GM12878 (cell line): ENCODE data around the gene BLOC1S5. TPM values are rescaled to one million over a fixed set of nuclear protein-coding genes. Genes with fewer than 3 reads are reported as not detected.

ENCODE experiments used
- ATAC-seq: fragments of 200-7000 bp; cut with Tn5 transposase; 3 replicates; pipeline ENCODE4 v1.9.1; 2020; ENCODE audit warnings: mild to moderate bottlenecking, moderate library complexity
- BruUV-seq: library from RNA; stranded (reverse); fragments of 400-500 nt; replicated peaks from 2 replicates; lab custom pipeline; 2021; lab: Mats Ljungman, UMichigan
- CTCF ChIA-PET: fragments of 300-600 bp; sonication (Branson Sonifier 250); formaldehyde crosslinking; extraction: SDS; loops from one replicate; lab custom pipeline; 2021; ENCODE audit warnings: inconsistent platforms; lab: Yijun Ruan, JAX
- POLR2A ChIA-PET: fragments of 350-600 bp; formaldehyde crosslinking; extraction: SDS; loops from one replicate; lab custom pipeline; 2021; ENCODE audit warnings: inconsistent platforms; lab: Charles Lee
- RAD21 ChIA-PET: fragments of 300-600 bp; sonication (Branson Sonifier 250); formaldehyde crosslinking; loops from one replicate; lab custom pipeline; 2023; ENCODE audit warnings: antibody characterized with exemption; ENCODE audit not compliant: unreplicated experiment; lab: Charles Lee
- SMC1A ChIA-PET: fragments of 300-600 bp; sonication (Branson Sonifier 250); formaldehyde crosslinking; loops from one replicate; lab custom pipeline; 2023; ENCODE audit not compliant: unreplicated experiment, uncharacterized antibody; lab: Charles Lee
- DNase-seq: peaks from one replicate; pipeline ENCODE4 v3.0.0-alpha.2; 2011; ENCODE audit warnings: low read depth, low spot score
- FAIRE-seq: peaks from 3 replicates; lab custom pipeline; 2011; peaks lifted over from hg19 to GRCh38; lab: Jason Lieb, UNC
- H2AFZ ChIP-seq: 2 replicates; pipeline ENCODE4 v1.6.0; 2011; ENCODE audit warnings: low read depth, low read length, control low read depth; ENCODE audit not compliant: control insufficient read depth
- H3K27ac ChIP-seq: 2 replicates; pipeline ENCODE4 v1.5.1; 2011; ENCODE audit warnings: control low read depth; ENCODE audit not compliant: control insufficient read depth, insufficient read depth
- H3K27me3 ChIP-seq, 2 experiments: replicated peaks in 1 of 2; 2 replicates each; pipeline versions ENCODE4 v1.6.0 to v1.6.1; 2011; ENCODE audit warnings: low read length in 1 of 2; ENCODE audit not compliant: control insufficient read depth in 2 of 2, insufficient read depth in 2 of 2
- H3K36me3 ChIP-seq, 2 experiments: 2 replicates each; pipeline ENCODE4 v1.5.1; 2011; ENCODE audit warnings: low read length in 1 of 2; ENCODE audit not compliant: control insufficient read depth in 2 of 2, insufficient read depth in 2 of 2
- H3K4me1 ChIP-seq: 2 replicates; pipeline ENCODE4 v1.6.1; 2011; ENCODE audit warnings: mild to moderate bottlenecking, low read length, moderate library complexity, mixed read lengths; ENCODE audit not compliant: control insufficient read depth, insufficient read depth
- H3K4me2 ChIP-seq: 2 replicates; pipeline ENCODE4 v1.6.0; 2011; ENCODE audit warnings: control low read depth; ENCODE audit not compliant: control insufficient read depth, insufficient read depth
- H3K4me3 ChIP-seq: fragments of 200-600 bp; sonication (generic); 2 replicates; pipeline ENCODE4 v1.5.1; 2016
- H3K79me2 ChIP-seq: 2 replicates; pipeline ENCODE4 v1.6.0; 2011; ENCODE audit warnings: low read length; ENCODE audit not compliant: control insufficient read depth, insufficient read depth
- H3K9ac ChIP-seq: 2 replicates; pipeline ENCODE4 v1.8.0; 2011; ENCODE audit warnings: low read length, control low read depth, mixed read lengths; ENCODE audit not compliant: control insufficient read depth, insufficient read depth
- H3K9me3 ChIP-seq: replicated peaks from 3 replicates; pipeline ENCODE4 v1.5.1; 2011; ENCODE audit warnings: mild to moderate bottlenecking, low read length; ENCODE audit not compliant: control insufficient read depth, insufficient read depth
- H4K20me1 ChIP-seq: 2 replicates; pipeline ENCODE4 v1.6.0; 2011; ENCODE audit not compliant: control insufficient read depth, insufficient read depth
- ATF7 ChIP-seq: fragments of 450-650 bp; IDR thresholded peaks from 2 replicates; pipeline ENCODE4 v1.6.1; 2016; ENCODE audit warnings: low read depth, mild to moderate bottlenecking
- CHD1 ChIP-seq: IDR thresholded peaks from 2 replicates; pipeline ENCODE4 v1.6.1; 2012; ENCODE audit warnings: low read depth, low read length, improper control_type of control experiment
- CREM ChIP-seq: IDR thresholded peaks from 2 replicates; pipeline ENCODE4 v1.6.1; 2014; ENCODE audit warnings: antibody characterized with exemption, low read depth
- HDGF ChIP-seq: fragments of 450-650 bp; IDR thresholded peaks from 2 replicates; pipeline ENCODE4 v1.6.1; 2016; ENCODE audit warnings: antibody characterized with exemption
- MLLT1 ChIP-seq: fragments of 450-650 bp; IDR thresholded peaks from 2 replicates; pipeline ENCODE4 v1.6.1; 2016; ENCODE audit warnings: mild to moderate bottlenecking
- RAD51 ChIP-seq: fragments of 450-650 bp; IDR thresholded peaks from 2 replicates; pipeline ENCODE4 v1.6.1; 2016; ENCODE audit warnings: moderate library complexity, mild to moderate bottlenecking, inconsistent platforms
- in situ Hi-C: fragments of 300-500 bp; cut with MboI; formaldehyde crosslinking; loops from 9 replicates; pipeline ENCODE4 v1.14.3; 2018; ENCODE audit warnings: mixed read lengths
- intact Hi-C: fragments of 100-400 bp; cut with micrococcal nuclease; formaldehyde crosslinking; loops from one replicate; pipeline ENCODE4 v1.14.2; 2022; ENCODE audit not compliant: unreplicated experiment
- polyA plus RNA-seq, 11 experiments: library from polyadenylated mRNA; depleted of rRNA in 4 of 11; unstranded in 6 of 11; stranded (reverse) in 5 of 11; fragments of >200 nt; fragmentation: Nextera tagmentation in 4 of 11; fragmentation: Illumina TruSeq in 1 of 11; extraction: Ambion mirVana in 4 of 11; extraction: Trizol in 1 of 11; gene quantifications; 1 replicate in 1 of 11; 2 replicates in 10 of 11; pipeline versions ENCODE4 v1.2.1 to v1.2.3, GENCODE V29; 2011 to 2016; ENCODE audit warnings: inconsistent platforms in 2 of 11, missing spikeins in 2 of 11, low read depth in 1 of 11
- total RNA-seq, 4 experiments: library from RNA; depleted of rRNA in 3 of 4; stranded (reverse); fragments of >200 nt in 3 of 4; fragmentation: Illumina TruSeq in 1 of 4; extraction: Trizol in 1 of 4; gene quantifications; 2 replicates each; pipeline versions ENCODE4 v1.2.1 to v1.2.3, GENCODE V29; 2013 to 2021

The BLOC1S5 gene
- total and polyA plus RNA-seq, 10 of the 15 experiments (the other 5 are each of a cell fraction or from before 2014, with no cell fraction given) = 4.3 to 22.2 (median 16.1) TPM

- FAIRE-seq (no peak), DNase-seq (no peak), ATAC-seq (no peak)
- intact Hi-C loops = loop anchor here (2.0 kb wide), 1 partner anchor 39 kb away; the partner anchor contains the start of gene BLOC1S5
- TF ChIP-seq MLLT1 (no peak), CHD1 (no peak), ATF7 (peak; percentile 50; the same call in 1 of the 2 replicates), HDGF (no peak), RAD51 (no peak), CREM (no peak)
- H3K79me2 ChIP-seq = peaks cover 34% of the 10 kb centered on the region
- BruUV-seq = no TSS peak
- no peak overlapping the region for H3K9ac ChIP-seq
- peaks cover 3% of the 10 kb centered on the region for H3K4me1 ChIP-seq
- ChIA-PET CTCF (no interaction called here), RAD21 (no interaction called here), SMC1A (no interaction called here), POLR2A (no interaction called here)
- H3K4me3 ChIP-seq = no peak overlapping the region
- H3K36me3 ChIP-seq = no peaks in the 10 kb centered on the region
- no peaks in the 10 kb centered on the region for H4K20me1 ChIP-seq
- H3K27ac ChIP-seq = no peak overlapping the region
- in situ Hi-C loops = no loop called here
- H3K4me2 ChIP-seq = no peak overlapping the region
- no peaks in the 10 kb centered on the region for H3K27me3 ChIP-seq
- H3K9me3 ChIP-seq = no peaks in the 10 kb centered on the region
- no peak overlapping the region for H2AFZ ChIP-seq
These were observed 39.5 kb upstream of the BLOC1S5 start for GRCh38 chr6:8103726-8104125.
